ENCODE results near the gene ATG16L2.
"Not testable (repeated sequence)": the region's sequence is repeated elsewhere in the genome, so short reads cannot be mapped to it uniquely, and the experiment has no call there.

The ATG16L2 gene

GRCh38 chr11:72826191-72826941, 12.2 kb downstream of the ATG16L2 start:
- DNase-seq, result no peak

- no peak for DNase-seq
Observed at GRCh38 chr11:72826942-72827480, 12.8 kb downstream of the ATG16L2 start.

GRCh38 chr11:72827656-72828055, 13.4 kb downstream of the ATG16L2 start:
- not testable (repeated sequence) for DNase-seq

GRCh38 chr11:72828081-72828567, 13.9 kb downstream of the ATG16L2 start:
- no peak for DNase-seq

GRCh38 chr11:72828692-72829101, 14.5 kb downstream of the ATG16L2 start:
- DNase-seq, result no peak

- no peak for DNase-seq
Observed at GRCh38 chr11:72829178-72829577, 15.0 kb downstream of the ATG16L2 start.

- DNase-seq, result no peak
Observed at GRCh38 chr11:72829884-72830533, 15.8 kb downstream of the ATG16L2 start.

GRCh38 chr11:72831521-72832300, 17.5 kb downstream of the ATG16L2 start:
- DNase-seq, result peak; percentile 59

GRCh38 chr11:72832301-72833082, 18.3 kb downstream of the ATG16L2 start:
- DNase-seq, result no peak

- no peak for DNase-seq
Observed at GRCh38 chr11:72833083-72833733, 19.0 kb downstream of the ATG16L2 start.

GRCh38 chr11:72833811-72834493, 19.7 kb downstream of the ATG16L2 start:
- DNase-seq, result no peak

- no peak for DNase-seq
Observed at GRCh38 chr11:72834905-72835304, 20.7 kb downstream of the ATG16L2 start.

- DNase-seq, result no peak
Observed at GRCh38 chr11:72836111-72836510, 21.9 kb downstream of the ATG16L2 start.

GRCh38 chr11:72838691-72839305, 24.6 kb downstream of the ATG16L2 start:
- DNase-seq, result no peak

GRCh38 chr11:72840780-72841179, 26.6 kb downstream of the ATG16L2 start:
- DNase-seq, result no peak

GRCh38 chr11:72841397-72841796, 27.2 kb downstream of the ATG16L2 start:
- DNase-seq, result no peak

- no peak for DNase-seq
Observed at GRCh38 chr11:72842126-72842525, 27.9 kb downstream of the ATG16L2 start.

- DNase-seq, result no peak
Observed at GRCh38 chr11:72842653-72843330, 28.6 kb downstream of the ATG16L2 start.

- no peak for DNase-seq
Observed at GRCh38 chr11:72844356-72844755, 30.1 kb downstream of the ATG16L2 start.

GRCh38 chr11:72848846-72849466, 34.7 kb downstream of the ATG16L2 start:
- DNase-seq, result peak; percentile 11
